NB4 (cell line): ENCODE data around the gene GLP1R.

Experiments
- DNase-seq: peaks from one replicate; pipeline ENCODE4 v3.0.0; 2010; ENCODE audit warnings: low read depth
- H3K4me3 ChIP-seq: one replicate; pipeline ENCODE4 v1.5.1; 2011; ENCODE audit warnings: mild to moderate bottlenecking, low read depth, low read length, moderate library complexity
- MYC ChIP-seq: IDR thresholded peaks from 2 replicates; pipeline ENCODE4 v1.6.1; 2011; ENCODE audit warnings: low read depth, low read length
- POLR2A ChIP-seq: IDR thresholded peaks from 2 replicates; pipeline ENCODE4 v1.6.1; 2011; ENCODE audit warnings: mild to moderate bottlenecking; ENCODE audit not compliant: insufficient read length; ENCODE audit errors: extremely low read depth
- TF ChIP-seq, protein P1 (sequence below): IDR thresholded peaks from 2 replicates; pipeline ENCODE4 v1.6.1; 2011; ENCODE audit warnings: low read depth, low read length
- TF ChIP-seq, protein P2 (sequence below): IDR thresholded peaks from one replicate; pipeline ENCODE4 v1.5.1; 2012; ENCODE audit warnings: low read depth, low read length

GLP1R gene

DNA sequence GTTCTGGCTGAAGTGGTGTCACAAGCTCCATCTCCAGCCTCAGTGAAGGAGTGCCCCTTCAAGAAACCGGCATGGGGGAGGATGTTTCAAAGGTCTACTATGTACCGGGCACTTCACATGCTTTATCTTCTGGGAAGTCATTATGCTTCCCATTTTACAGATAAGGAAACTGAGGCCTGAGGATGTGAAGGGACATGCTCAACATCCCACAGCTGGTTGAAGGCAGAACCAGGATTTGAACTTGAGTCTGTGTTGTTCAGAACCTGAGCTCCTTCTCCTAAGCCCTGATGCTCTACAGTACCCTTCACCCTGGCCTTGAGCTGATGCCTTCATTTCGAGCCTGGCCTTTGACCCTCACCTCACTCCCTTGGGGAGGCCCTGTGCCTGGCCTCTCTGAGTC, 13.0 kb downstream of the GLP1R start:
- TF ChIP-seq MYC (no peak), POLR2A (no peak)
- TF ChIP-seq, protein P1, sequence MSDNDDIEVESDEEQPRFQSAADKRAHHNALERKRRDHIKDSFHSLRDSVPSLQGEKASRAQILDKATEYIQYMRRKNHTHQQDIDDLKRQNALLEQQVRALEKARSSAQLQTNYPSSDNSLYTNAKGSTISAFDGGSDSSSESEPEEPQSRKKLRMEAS = no peak
- TF ChIP-seq, protein P2, sequence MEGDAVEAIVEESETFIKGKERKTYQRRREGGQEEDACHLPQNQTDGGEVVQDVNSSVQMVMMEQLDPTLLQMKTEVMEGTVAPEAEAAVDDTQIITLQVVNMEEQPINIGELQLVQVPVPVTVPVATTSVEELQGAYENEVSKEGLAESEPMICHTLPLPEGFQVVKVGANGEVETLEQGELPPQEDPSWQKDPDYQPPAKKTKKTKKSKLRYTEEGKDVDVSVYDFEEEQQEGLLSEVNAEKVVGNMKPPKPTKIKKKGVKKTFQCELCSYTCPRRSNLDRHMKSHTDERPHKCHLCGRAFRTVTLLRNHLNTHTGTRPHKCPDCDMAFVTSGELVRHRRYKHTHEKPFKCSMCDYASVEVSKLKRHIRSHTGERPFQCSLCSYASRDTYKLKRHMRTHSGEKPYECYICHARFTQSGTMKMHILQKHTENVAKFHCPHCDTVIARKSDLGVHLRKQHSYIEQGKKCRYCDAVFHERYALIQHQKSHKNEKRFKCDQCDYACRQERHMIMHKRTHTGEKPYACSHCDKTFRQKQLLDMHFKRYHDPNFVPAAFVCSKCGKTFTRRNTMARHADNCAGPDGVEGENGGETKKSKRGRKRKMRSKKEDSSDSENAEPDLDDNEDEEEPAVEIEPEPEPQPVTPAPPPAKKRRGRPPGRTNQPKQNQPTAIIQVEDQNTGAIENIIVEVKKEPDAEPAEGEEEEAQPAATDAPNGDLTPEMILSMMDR = no peak
- DNase-seq = no peak
- H3K4me3 ChIP-seq = no peak overlapping the region

DNA sequence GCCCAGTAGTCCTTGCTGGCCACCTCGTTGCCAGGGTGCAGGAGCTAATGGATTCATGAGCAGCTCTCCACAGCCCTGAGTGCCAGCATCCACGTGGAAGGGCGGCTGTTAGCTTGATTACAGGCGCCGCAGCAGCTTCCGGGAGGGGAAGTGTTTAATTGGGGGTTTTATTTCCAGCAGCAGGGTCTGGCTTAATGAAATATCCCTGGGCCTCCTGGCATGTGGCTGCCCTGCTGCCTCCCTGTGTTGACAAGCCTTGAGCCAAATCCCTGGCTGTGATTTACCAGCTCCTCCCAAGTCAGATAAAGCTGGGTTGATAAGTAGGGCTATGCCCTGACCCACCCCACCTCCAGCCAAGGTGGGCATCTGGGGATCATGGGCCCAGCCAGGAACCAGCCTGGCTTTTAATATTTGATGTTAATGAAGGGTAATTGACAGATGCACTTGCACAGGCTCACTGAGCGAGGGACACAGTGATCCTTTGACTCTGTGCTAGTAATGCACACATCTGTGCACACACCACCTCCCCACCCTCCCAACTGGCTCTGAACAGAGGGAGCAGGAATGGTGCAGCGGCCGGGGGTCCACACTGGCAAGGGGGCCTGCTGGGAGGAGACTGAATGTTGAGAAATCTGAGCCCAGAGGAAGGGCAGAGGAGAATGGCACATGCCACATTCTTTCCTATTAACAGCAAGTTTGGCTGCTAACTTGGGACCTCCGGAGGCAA, 13.6 kb downstream of the GLP1R start:
- no peak overlapping the region for H3K4me3 ChIP-seq
- DNase-seq = no peak
- TF ChIP-seq, protein P1 = no peak
- TF ChIP-seq POLR2A (no peak), MYC (no peak)
- TF ChIP-seq, protein P2 = no peak

DNA sequence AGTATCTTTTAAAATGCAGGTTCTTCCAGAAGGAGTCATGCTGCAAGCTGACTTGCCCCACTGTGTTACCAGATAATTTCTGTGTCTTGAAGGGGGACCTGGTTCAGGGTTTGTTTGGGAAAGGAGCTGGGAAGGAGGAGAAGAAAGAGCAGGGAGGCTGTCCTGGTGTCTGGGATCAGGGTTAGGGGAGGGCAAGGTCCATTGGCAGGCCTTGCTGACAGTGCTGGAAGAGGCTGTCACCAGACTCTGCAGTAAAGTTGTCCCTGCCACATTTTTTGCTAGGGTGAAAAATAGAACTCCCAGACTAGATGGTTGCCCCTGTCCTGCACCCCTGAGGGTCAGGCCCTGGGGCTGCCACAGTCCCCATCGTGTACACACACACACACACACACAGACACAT, 14.9 kb downstream of the GLP1R start:
- no peak for DNase-seq
- TF ChIP-seq, protein P1 = no peak
- no peak for TF ChIP-seq MYC
- TF ChIP-seq POLR2A = no peak
- TF ChIP-seq, protein P2 = no peak
- no peak overlapping the region for H3K4me3 ChIP-seq

DNA sequence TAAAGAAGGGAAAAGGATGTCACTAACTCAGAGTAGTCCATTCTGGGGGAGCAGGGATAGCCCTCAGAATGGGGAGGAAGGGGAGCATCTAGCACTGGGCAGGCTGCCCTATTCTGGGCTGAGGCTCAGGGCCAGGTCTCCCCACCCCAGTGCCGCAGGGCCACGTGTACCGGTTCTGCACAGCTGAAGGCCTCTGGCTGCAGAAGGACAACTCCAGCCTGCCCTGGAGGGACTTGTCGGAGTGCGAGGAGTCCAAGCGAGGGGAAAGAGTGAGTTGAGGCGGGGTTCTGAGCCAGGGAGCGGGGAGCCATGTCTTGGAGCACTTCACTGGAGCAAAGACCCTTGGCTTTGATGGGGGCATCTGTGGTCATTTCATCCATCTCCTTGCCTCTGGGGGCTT, 17.0 kb downstream of the GLP1R start:
- no peak for DNase-seq
- TF ChIP-seq, protein P2 = no peak
- no peak for TF ChIP-seq MYC
- TF ChIP-seq POLR2A = no peak
- TF ChIP-seq, protein P1 = no peak
- H3K4me3 ChIP-seq = no peak overlapping the region

DNA sequence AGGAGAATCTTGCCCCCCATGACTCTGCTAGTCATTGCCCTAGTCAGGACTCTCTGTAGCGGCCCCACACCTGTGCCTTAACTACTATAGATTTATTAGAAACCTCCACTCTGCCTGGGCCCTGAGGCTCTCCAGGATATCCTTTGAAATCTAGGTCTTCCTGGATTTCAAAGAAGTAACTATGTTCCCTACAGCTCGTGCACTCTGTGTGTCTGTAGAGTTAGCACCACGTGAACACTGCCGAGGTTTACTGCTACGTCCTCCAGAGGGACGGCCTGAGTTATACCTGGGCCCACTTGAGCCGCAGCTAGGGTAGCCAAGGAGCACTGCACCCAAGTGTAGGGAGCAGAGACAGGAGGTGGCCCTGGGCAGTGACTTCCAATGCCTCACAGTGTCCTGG, 19.8 kb downstream of the GLP1R start:
- TF ChIP-seq POLR2A (no peak), MYC (no peak)
- H3K4me3 ChIP-seq = no peak overlapping the region
- DNase-seq = no peak

DNA sequence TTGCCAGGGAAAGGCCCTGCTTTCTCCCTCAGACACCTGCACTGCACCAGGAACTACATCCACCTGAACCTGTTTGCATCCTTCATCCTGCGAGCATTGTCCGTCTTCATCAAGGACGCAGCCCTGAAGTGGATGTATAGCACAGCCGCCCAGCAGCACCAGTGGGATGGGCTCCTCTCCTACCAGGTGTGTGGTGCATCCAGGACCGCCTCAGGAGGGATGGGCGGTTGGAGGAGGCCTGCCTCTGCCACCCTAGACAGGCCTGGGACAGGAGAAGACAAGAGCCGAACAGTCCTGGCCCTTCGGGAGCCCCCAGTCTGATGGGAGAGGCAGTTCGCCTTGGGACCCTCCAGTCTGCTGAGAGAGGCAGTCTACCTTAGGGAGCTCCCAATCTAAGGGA, 24.2 kb downstream of the GLP1R start:
- H3K4me3 ChIP-seq = no peak overlapping the region
- TF ChIP-seq, protein P1 = no peak
- TF ChIP-seq, protein P2 = no peak
- TF ChIP-seq POLR2A (no peak), MYC (no peak)
- no peak for DNase-seq
